ENCODE measurements around the gene PALLD. TPM values are rescaled to one million over a fixed set of nuclear protein-coding genes. Genes with fewer than 3 reads are reported as not detected.

PALLD gene
- total RNA-seq, 1 experiment from 2014 or later, result 18.3 TPM

GRCh38 chr4:168839758-168840391 is 343.0 kb downstream of the PALLD start:
- Histone ChIP-seq H2BK120ac (ENCODE audit: low read depth, low read length, poor library complexity, severe bottlenecking) (no peak overlapping the region), H2AK5ac (ENCODE audit: insufficient read length, low read length) (no peak overlapping the region), H3K27ac (ENCODE audit: insufficient read length, low read depth, low read length) (no peak overlapping the region), H3K9ac (ENCODE audit: extremely low read depth, insufficient read length, low read length) (no peak overlapping the region), H3K14ac (ENCODE audit: insufficient read depth, low read length) (no peak overlapping the region), H4K8ac (replicated peaks; ENCODE audit: insufficient read length, low read depth, low read length) (no peak overlapping the region), H3T11ph (ENCODE audit: low read length) (no peak overlapping the region), H3K79me1 (ENCODE audit: insufficient read depth, low read depth, low read length, poor library complexity, severe bottlenecking) (no peaks in the 10 kb centered on the region), H3K18ac (ENCODE audit: insufficient read length, low read depth, low read length) (no peak overlapping the region), H3K4me2 (ENCODE audit: insufficient read depth, insufficient read length, low read length) (no peak overlapping the region), H3K79me2 (ENCODE audit: insufficient read depth, low read length) (no peaks in the 10 kb centered on the region; the same call in 1 of the 2 replicates), H3K23ac (ENCODE audit: insufficient read length, low read depth, low read length) (no peak overlapping the region), H2BK15ac (ENCODE audit: low read depth, low read length) (no peak overlapping the region), H3K4ac (ENCODE audit: low read depth, low read length) (no peak overlapping the region), H3K4me1 (ENCODE audit: insufficient read depth, low read length) (peaks cover 7% of the 10 kb centered on the region; the same call in 1 of the 2 replicates), H3K27me3 (ENCODE audit: insufficient read depth, low read length) (no peaks in the 10 kb centered on the region), H4K20me1 (ENCODE audit: control insufficient read depth, insufficient read depth, insufficient read length) (no peaks in the 10 kb centered on the region), H2BK5ac (ENCODE audit: insufficient read length, low read length) (no peak overlapping the region), H4K5ac (ENCODE audit: insufficient read length, low read depth, low read length) (no peak overlapping the region), H3K9me3 (ENCODE audit: control insufficient read depth, low read depth, low read length) (no peaks in the 10 kb centered on the region), H2BK20ac (ENCODE audit: low read depth, low read length, poor library complexity, severe bottlenecking) (no peak overlapping the region), H3K23me2 (ENCODE audit: insufficient read length, low read depth, low read length, poor library complexity, severe bottlenecking) (no peaks in the 10 kb centered on the region), H4K91ac (ENCODE audit: insufficient read length, low read depth, low read length) (no peak overlapping the region), H2BK12ac (ENCODE audit: insufficient read length, low read depth, low read length) (no peak overlapping the region), H2AFZ (ENCODE audit: low read length) (no peak overlapping the region), H3K56ac (ENCODE audit: insufficient read length, low read depth, low read length) (no peak overlapping the region)
- H3K36me3 Mint-ChIP-seq (ENCODE audit: insufficient read depth in 1 of 3, low read depth in 3 of 3), result peaks cover 0 to 3% (median 0%) of the 10 kb centered on the region in 3 experiments; a peak in 4 of 7 replicates
- DNase-seq, result no peak
- no peak for TF ChIP-seq CTCF (conservative IDR thresholded peaks at IDR 0.05)
- peaks cover 2% of the 10 kb centered on the region for H3K27me3 Mint-ChIP-seq (ENCODE audit: low read depth)
- whole genome bisulfite sequencing (ENCODE audit: extremely low coverage, insufficient read length, low lambda C conversion rate), result no CpG with 5 or more reads among the region's 3 CpGs
- H3K27ac Mint-ChIP-seq, result no peak overlapping the region; a peak in 1 of 7 replicates
- no peaks in the 10 kb centered on the region; a peak in 1 of 5 replicates for H3K9me3 Mint-ChIP-seq
- H3K4me1 Mint-ChIP-seq, result peaks cover 51 to 70% of the 10 kb centered on the region in 2 experiments
- no peak overlapping the region for H3K4me3 Mint-ChIP-seq

Data from H9 (cell line).